Measurements from ENCODE around the gene CHD6. TPM values are rescaled to one million over a fixed set of nuclear protein-coding genes. Genes with fewer than 3 reads are reported as not detected.
A peak's percentile ranks its signal among the peaks of the same experiment; 100 is the strongest.

Gene CHD6, protein sequence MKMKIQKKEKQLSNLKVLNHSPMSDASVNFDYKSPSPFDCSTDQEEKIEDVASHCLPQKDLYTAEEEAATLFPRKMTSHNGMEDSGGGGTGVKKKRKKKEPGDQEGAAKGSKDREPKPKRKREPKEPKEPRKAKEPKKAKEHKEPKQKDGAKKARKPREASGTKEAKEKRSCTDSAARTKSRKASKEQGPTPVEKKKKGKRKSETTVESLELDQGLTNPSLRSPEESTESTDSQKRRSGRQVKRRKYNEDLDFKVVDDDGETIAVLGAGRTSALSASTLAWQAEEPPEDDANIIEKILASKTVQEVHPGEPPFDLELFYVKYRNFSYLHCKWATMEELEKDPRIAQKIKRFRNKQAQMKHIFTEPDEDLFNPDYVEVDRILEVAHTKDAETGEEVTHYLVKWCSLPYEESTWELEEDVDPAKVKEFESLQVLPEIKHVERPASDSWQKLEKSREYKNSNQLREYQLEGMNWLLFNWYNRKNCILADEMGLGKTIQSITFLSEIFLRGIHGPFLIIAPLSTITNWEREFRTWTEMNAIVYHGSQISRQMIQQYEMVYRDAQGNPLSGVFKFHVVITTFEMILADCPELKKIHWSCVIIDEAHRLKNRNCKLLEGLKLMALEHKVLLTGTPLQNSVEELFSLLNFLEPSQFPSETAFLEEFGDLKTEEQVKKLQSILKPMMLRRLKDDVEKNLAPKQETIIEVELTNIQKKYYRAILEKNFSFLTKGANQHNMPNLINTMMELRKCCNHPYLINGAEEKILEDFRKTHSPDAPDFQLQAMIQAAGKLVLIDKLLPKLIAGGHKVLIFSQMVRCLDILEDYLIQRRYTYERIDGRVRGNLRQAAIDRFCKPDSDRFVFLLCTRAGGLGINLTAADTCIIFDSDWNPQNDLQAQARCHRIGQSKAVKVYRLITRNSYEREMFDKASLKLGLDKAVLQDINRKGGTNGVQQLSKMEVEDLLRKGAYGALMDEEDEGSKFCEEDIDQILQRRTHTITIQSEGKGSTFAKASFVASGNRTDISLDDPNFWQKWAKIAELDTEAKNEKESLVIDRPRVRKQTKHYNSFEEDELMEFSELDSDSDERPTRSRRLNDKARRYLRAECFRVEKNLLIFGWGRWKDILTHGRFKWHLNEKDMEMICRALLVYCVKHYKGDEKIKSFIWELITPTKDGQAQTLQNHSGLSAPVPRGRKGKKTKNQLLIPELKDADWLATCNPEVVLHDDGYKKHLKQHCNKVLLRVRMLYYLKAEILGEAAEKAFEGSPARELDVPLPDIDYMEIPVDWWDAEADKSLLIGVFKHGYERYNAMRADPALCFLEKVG (N-terminal part only)
- 10 to 100 TPM; 15.4 to 27.1 (median 21.8) TPM for polyA plus RNA-seq (ENCODE audit: insufficient read length in 10 of 10)
- long read RNA-seq, donor 1, partial matches to known transcripts = 0 of 2 reads
- long read RNA-seq, donor 1, other reads (novel, unspliced or antisense) = 0 of 2 reads
- long read RNA-seq, donor 2, transcript CHD6-208 (3 exons, 2,829 nt) = major isoform, 5 of 6 reads
- long read RNA-seq, donor 2, partial matches to known transcripts = 0 of 6 reads
- long read RNA-seq, donor 2, other reads (novel, unspliced or antisense) = 0 of 6 reads
- long read RNA-seq, donor 3 = 0 reads
- long read RNA-seq, donor 4, partial matches to known transcripts = 6 of 7 reads
- long read RNA-seq, donor 4, other reads (novel, unspliced or antisense) = 0 of 7 reads
- long read RNA-seq, donor 5, partial matches to known transcripts = 0 of 2 reads
- long read RNA-seq, donor 5, other reads (novel, unspliced or antisense) = 0 of 2 reads
- long read RNA-seq, donor 6, partial matches to known transcripts = 8 of 9 reads
- long read RNA-seq, donor 6, other reads (novel, unspliced or antisense) = 0 of 9 reads
- long read RNA-seq, donor 7, partial matches to known transcripts = 0 of 5 reads
- long read RNA-seq, donor 7, other reads (novel, unspliced or antisense) = 0 of 5 reads
- long read RNA-seq, donor 8 = 0 reads
- long read RNA-seq, donor 9 = 0 reads

GRCh38 chr20:41617902-41618806 is at the start of gene CHD6:
Gene CHD6, minus strand, starts transcription at chr20:41618377. Its CDS starts 67,040 bp downstream, at chr20:41551337.
- peak; percentile 98 to 100 (median 99) for DNase-seq

DNA sequence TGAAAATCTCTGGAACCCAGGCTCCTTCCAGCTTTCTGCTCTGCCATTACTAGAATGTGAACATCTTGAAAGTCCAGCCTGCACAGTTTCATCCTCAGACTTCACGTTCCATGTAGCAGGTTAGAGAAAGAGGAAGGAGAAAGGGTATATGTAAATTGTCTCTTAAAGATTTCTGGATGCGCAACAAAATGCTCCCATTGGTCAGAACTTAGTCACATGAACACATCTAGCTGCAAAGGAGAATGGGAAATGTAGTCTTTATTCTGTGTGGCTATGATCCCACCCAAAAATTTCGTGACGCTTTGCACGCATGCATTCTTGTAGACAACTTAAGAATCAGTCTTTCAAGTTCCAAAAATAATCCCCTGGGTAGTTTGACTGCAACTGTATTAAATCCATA is 46.4 kb upstream of the CHD6 start:
- no peak for DNase-seq

DNA sequence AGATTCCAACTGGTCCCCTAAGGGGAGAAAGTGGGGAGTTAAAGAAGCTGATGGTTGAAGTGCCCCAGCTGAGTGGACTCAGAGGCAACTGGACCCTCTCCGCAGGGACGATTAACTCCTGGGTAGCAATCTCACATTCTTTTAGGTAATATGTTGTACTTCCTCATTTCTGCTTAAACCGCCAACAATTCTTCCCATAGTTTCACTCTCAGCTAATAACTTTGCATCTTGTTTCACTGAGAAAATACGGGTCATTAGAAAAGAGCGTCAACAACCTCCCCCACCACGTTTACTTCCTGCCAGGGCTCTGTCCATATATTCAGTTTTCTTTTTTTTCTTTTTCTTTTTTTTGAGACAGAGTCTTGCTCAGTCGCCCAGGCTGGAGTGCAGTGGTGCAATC is 39.5 kb upstream of the CHD6 start:
- no peak for DNase-seq

GRCh38 chr20:41655962-41656618 is 37.9 kb upstream of the CHD6 start:
- no peak for DNase-seq

- peak in 2 of 3 donors; percentile 3 to 31 for DNase-seq
These were observed 36.7 kb upstream of the CHD6 start for GRCh38 chr20:41654884-41655283.

GRCh38 chr20:41654292-41654691 is 36.1 kb upstream of the CHD6 start:
- DNase-seq = no peak

- DNase-seq = no peak
These were observed 32.2 kb upstream of the CHD6 start for GRCh38 chr20:41650231-41650948.

GRCh38 chr20:41649489-41649888 is 31.3 kb upstream of the CHD6 start:
- no peak for DNase-seq

GRCh38 chr20:41645372-41645771 is 27.2 kb upstream of the CHD6 start:
- DNase-seq = no peak

DNA sequence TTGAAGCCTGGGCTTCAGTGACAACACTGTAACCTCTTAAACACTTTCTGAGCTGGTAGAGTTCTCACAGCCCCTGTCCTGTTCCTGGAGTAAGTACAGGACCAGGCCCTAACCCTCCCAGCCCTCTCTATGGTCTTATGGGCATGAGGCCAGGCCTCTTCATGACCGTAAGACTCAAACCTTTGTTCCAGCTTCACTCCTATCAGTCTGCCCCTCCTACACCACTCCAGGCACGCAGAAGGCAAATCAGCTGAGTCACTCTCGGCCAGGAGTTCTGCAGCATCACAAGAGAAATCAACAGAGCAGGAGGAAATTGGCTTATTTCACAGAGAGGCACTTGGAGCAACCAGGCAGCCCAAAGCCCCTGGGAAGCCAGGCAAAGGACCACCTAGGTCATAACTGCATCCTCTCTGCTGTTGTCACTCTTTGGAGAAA is 25.3 kb upstream of the CHD6 start:
- DNase-seq = no peak

DNA sequence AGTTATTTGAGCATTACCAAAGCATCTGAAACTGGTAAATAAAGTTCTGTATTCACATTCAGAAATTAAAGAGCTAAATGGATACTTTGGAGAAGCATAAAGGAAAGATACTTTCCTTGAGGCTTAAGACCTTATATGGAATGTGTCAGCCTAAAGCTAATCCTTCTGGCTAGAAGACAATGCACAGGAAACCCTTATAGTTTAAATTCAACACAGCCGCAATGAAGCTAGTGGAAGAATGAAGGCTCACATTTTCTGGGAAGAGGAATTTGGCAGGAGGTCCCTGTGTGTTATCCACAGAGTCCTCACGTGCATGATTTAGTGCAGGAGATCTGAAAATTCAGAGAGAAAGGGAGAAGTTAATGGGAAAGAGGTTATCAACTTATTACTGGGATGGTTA is 21.5 kb upstream of the CHD6 start:
- peak in 1 of 3 donors; percentile 26 for DNase-seq

DNA sequence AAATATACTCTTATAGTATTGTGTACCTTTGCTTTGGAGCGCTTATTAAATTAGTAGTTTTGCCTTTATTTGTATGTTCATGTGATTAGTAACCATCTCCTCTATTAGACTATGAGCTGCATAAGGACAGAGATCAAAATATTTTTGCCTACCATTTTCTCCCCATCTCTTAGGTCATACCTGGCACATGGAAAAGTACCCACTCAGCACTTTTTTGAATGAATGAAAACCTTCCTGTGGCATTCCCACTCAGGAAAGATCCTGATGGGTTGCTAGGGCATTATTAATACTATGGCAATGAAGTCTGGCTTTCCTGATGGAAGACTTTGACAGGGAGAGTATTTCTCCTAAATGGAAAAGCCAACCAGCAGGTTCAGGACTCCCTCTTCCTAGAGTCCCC is 20.3 kb upstream of the CHD6 start:
- DNase-seq = no peak

- no peak for DNase-seq
These were observed 17.0 kb upstream of the CHD6 start for GRCh38 chr20:41635158-41635557.

DNA sequence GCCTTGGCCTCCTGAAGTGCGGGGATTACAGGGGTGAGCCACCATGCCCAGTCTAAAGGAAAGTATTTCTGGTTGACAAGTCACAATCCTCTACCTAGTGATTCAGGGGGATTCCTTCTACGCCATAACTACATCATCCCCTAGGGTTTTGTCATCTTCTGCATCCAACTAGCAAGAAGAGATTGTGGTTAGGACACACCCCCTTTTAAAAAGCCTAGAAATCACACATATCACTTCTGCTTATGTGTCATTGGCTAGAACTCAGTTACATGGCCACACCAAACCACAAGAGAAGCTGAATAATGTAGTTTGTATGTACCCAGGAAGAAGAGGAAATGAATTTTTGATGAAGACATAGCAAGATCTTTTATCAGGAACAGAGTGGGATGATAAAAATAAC is 14.7 kb upstream of the CHD6 start:
- DNase-seq = peak in 1 of 3 donors; percentile 52

DNA sequence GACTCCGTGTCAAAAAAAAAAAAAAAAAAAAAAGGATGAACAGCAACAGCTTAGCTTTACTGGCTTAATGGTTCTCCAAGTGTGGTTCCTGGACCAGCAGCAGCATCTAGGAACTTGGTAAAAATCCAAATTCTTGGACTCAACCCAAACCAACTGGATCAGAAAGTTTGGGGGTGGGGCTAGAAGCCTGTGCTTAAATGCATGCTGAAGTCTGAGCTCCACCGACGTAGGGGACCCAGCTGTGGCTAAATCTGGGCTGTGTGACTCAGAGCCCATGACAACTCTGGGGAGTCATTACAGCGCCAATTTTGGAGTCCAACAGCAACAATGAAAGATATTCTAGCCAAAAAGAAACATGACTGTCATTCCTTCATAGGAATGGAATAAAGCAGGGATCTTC is 13.6 kb upstream of the CHD6 start:
- peak in 2 of 3 donors; percentile 32 to 85 for DNase-seq

- no peak for DNase-seq
These were observed 12.7 kb upstream of the CHD6 start for GRCh38 chr20:41630846-41631245.

GRCh38 chr20:41627611-41628244 is 9.6 kb upstream of the CHD6 start:
- DNase-seq = no peak
